ENCODE measurements around the gene SLC66A3.

The SLC66A3 gene

DNA sequence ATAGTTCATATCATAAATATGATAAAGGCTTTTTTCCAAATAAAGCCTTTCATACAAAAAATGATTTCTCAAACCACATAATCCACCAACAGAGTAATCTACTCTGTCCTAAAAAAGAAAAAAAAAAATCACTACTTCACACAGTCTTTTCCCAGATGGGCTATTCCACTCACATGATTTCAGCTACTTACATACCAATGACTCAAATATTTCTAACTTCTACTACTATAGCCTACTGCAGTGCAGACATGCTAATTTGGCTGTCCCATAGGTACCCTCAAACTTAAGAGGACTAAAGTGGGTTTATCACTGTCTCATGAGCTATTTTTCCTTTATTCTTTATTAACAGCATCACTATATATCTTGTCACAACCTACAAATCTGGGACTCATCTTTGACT is 57.4 kb downstream of the SLC66A3 start:
- Histone ChIP-seq H3K36me3 (ENCODE audit: low read length) (peaks cover 27% of the 10 kb centered on the region), H3K4me2 (ENCODE audit: low read depth, low read length, poor library complexity, severe bottlenecking) (no peak overlapping the region), H3K27me3 (ENCODE audit: low read length) (no peaks in the 10 kb centered on the region), H3K9me3 (ENCODE audit: insufficient read depth, low read length) (no peaks in the 10 kb centered on the region), H3K4me3 (ENCODE audit: insufficient read depth, low read length, poor library complexity, severe bottlenecking) (no peak overlapping the region), H4K20me1 (ENCODE audit: low read depth, low read length) (no peaks in the 10 kb centered on the region), H3K9ac (ENCODE audit: low read length) (no peak overlapping the region), H2AFZ (ENCODE audit: low read depth, low read length, severe bottlenecking) (no peak overlapping the region), H3K27ac (ENCODE audit: low read depth, low read length) (no peak overlapping the region), H3K9me2 (replicated peaks; ENCODE audit: insufficient read depth, low read length) (no peaks in the 10 kb centered on the region), H3F3A (ENCODE audit: insufficient read depth) (0 out of 2 replicates have a peak, but pooled peaks cover 4% of the 10 kb centered on the region), H3K79me2 (ENCODE audit: insufficient read depth, low read length) (no peaks in the 10 kb centered on the region)
- TF ChIP-seq EZH2phosphoT487 (conservative IDR thresholded peaks at IDR 0.05; ENCODE audit: low read length) (no peak), CTCF (IDR thresholded peaks at IDR 0.05; ENCODE audit: insufficient read depth, low read length, poor library complexity, severe bottlenecking) (no peak)

DNA sequence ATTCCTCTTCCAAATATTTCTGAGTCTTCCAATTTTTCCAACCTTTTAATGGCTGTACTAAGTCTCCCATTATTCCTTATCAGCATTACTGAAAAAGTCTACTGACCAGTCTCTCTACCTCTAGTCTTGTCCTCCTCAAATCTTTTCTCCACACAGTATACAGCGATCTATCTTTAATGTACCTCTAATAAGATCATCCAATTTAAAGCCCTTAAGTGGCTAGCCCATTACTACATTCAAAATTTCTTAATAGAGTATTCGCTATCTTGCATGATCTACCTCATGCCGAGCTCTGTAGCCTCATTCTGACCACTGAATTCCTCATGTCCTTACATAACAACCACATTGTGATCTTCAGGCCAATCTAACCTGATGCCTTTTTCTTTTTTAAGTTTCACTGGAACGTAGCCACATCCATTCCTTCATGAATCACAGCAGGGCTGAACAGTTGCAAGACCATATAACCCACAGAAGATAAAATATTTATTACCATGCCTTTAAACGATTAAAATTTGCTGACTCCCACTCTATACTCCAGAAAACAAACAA is 57.9 kb downstream of the SLC66A3 start:
- Histone ChIP-seq H3K4me2 (ENCODE audit: low read depth, low read length, poor library complexity, severe bottlenecking) (no peak overlapping the region), H4K20me1 (ENCODE audit: low read depth, low read length) (no peaks in the 10 kb centered on the region)

DNA sequence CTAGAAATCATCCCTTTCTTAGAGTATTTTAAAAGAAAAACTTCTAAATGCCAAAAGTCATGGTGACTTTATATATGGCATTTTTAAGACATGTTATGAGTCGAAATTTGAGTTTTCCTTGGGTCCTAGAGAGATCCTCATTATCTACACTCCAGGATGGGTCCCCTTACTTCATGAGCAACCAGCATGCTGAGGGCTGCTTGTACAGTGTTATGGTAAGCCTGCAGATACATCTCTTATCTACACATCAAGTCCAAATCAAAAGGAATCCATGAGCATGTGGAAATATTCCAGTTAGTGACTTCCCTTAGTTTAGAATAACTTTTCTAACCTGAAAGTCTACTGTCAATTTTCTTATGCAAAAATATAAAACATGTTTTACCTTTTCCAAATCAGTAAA is 58.7 kb downstream of the SLC66A3 start:
- Histone ChIP-seq H3K9me2 (replicated peaks; ENCODE audit: insufficient read depth, low read length) (no peaks in the 10 kb centered on the region), H3K9me3 (ENCODE audit: insufficient read depth, low read length) (no peaks in the 10 kb centered on the region), H3K36me3 (ENCODE audit: low read length) (peaks cover 33% of the 10 kb centered on the region), H4K20me1 (ENCODE audit: low read depth, low read length) (no peaks in the 10 kb centered on the region), H2AFZ (ENCODE audit: low read depth, low read length, severe bottlenecking) (no peak overlapping the region), H3K27ac (ENCODE audit: low read depth, low read length) (no peak overlapping the region), H3K79me2 (ENCODE audit: insufficient read depth, low read length) (no peaks in the 10 kb centered on the region), H3K4me2 (ENCODE audit: low read depth, low read length, poor library complexity, severe bottlenecking) (no peak overlapping the region), H3K9ac (ENCODE audit: low read length) (no peak overlapping the region), H3K4me3 (ENCODE audit: insufficient read depth, low read length, poor library complexity, severe bottlenecking) (no peak overlapping the region), H3F3A (ENCODE audit: insufficient read depth) (0 out of 2 replicates have a peak, but pooled peaks cover 4% of the 10 kb centered on the region), H3K27me3 (ENCODE audit: low read length) (no peaks in the 10 kb centered on the region)
- TF ChIP-seq EZH2phosphoT487 (conservative IDR thresholded peaks at IDR 0.05; ENCODE audit: low read length) (no peak), CTCF (IDR thresholded peaks at IDR 0.05; ENCODE audit: insufficient read depth, low read length, poor library complexity, severe bottlenecking) (no peak)

More for the DNA sequence above, 57.9 kb downstream of the SLC66A3 start:
- Histone ChIP-seq H3K9me3 (ENCODE audit: insufficient read depth, low read length) (no peaks in the 10 kb centered on the region), H3K36me3 (ENCODE audit: low read length) (peaks cover 29% of the 10 kb centered on the region), H3K9me2 (replicated peaks; ENCODE audit: insufficient read depth, low read length) (no peaks in the 10 kb centered on the region), H3K27me3 (ENCODE audit: low read length) (no peaks in the 10 kb centered on the region), H3F3A (ENCODE audit: insufficient read depth) (0 out of 2 replicates have a peak, but pooled peaks cover 4% of the 10 kb centered on the region), H3K79me2 (ENCODE audit: insufficient read depth, low read length) (no peaks in the 10 kb centered on the region), H3K27ac (ENCODE audit: low read depth, low read length) (no peak overlapping the region), H2AFZ (ENCODE audit: low read depth, low read length, severe bottlenecking) (no peak overlapping the region), H3K9ac (ENCODE audit: low read length) (no peak overlapping the region), H3K4me3 (ENCODE audit: insufficient read depth, low read length, poor library complexity, severe bottlenecking) (no peak overlapping the region)
- TF ChIP-seq CTCF (IDR thresholded peaks at IDR 0.05; ENCODE audit: insufficient read depth, low read length, poor library complexity, severe bottlenecking), result no peak
- TF ChIP-seq EZH2phosphoT487 (conservative IDR thresholded peaks at IDR 0.05; ENCODE audit: low read length), result no peak

Data from SU-DHL-6 (cell line).